Effector memory CD4-positive, alpha-beta T cell (primary cell): Measurements from ENCODE around the gene RAB22A.
A peak's percentile ranks its signal among the peaks of the same experiment; 100 is the strongest.

Experiments
- DNase-seq, 3 donors: peaks; one replicate each; pipeline ENCODE4 v3.0.0-alpha.2; 2020
- H3K27ac ChIP-seq: 2 replicates; pipeline ENCODE4 v1.7.0; 2013; ENCODE audit warnings: mild to moderate bottlenecking, low read length, moderate library complexity; ENCODE audit not compliant: insufficient read depth, poor library complexity, severe bottlenecking
- H3K27me3 ChIP-seq: replicated peaks from 2 replicates; pipeline ENCODE4 v1.7.0; 2013; ENCODE audit warnings: mild to moderate bottlenecking, low read length; ENCODE audit not compliant: insufficient read depth, control insufficient read depth, poor library complexity, severe bottlenecking
- H3K36me3 ChIP-seq: 2 replicates; pipeline ENCODE4 v1.7.0; 2013; ENCODE audit warnings: mild to moderate bottlenecking, low read length, moderate library complexity; ENCODE audit not compliant: control insufficient read depth, insufficient read depth
- H3K4me1 ChIP-seq: 2 replicates; pipeline ENCODE4 v1.7.0; 2013; ENCODE audit warnings: low read length, mild to moderate bottlenecking; ENCODE audit not compliant: control insufficient read depth, insufficient read depth, poor library complexity, severe bottlenecking
- H3K4me3 ChIP-seq: 2 replicates; pipeline ENCODE4 v1.7.0; 2013; ENCODE audit warnings: low read length, low read depth, mild to moderate bottlenecking; ENCODE audit not compliant: insufficient read depth, poor library complexity, severe bottlenecking
- H3K9me3 ChIP-seq: 2 replicates; pipeline ENCODE4 v1.7.0; 2013; ENCODE audit warnings: mild to moderate bottlenecking, low read length, moderate library complexity; ENCODE audit not compliant: control insufficient read depth

Gene RAB22A

DNA sequence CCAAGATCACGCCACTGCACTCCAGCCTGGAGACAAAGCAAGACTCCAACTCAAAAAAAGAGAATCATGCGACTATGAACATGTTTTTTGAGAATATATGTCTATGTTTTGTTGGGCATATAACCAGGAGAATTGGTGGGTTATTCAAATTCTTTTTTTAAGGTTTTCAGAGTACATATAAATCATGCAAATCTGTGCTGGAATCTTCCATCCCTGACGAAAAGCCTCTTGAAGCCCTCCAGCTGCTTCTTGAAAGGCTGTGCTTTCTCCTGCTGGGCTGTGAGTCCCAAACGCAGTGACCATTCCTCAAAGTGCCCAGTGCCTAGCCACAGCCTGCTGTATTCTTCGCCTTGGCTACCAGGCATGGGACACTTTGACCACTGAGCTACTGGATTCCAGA is 9.2 kb upstream of the RAB22A start:
- Histone ChIP-seq H3K4me3 (no peak overlapping the region), H3K36me3 (no peaks in the 10 kb centered on the region), H3K27ac (no peak overlapping the region), H3K4me1 (peaks cover 4% of the 10 kb centered on the region), H3K27me3 (no peaks in the 10 kb centered on the region), H3K9me3 (no peaks in the 10 kb centered on the region)
- DNase-seq: no peak

DNA sequence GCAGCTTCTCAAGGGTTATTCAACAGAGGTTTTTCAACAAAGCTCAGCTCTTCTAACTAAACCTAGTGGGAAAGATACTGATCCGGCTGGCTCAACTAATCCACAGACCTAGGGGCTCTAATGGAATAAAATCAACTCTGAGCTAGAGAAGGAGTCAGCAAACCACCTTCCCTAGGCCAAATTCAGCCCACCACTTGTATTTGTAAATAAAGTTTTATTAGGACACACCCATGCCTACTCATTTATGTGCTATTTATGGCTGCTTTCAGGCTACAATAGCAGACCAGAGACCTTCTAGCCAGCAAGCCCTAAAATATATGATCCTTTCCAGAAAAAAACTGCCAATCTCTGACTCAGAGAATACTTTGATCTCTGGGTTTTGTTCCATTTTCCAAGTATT is 6.0 kb upstream of the RAB22A start:
- no peak overlapping the region for H3K27ac ChIP-seq
- peaks cover 22% of the 10 kb centered on the region for H3K4me1 ChIP-seq
- no peaks in the 10 kb centered on the region for H3K27me3 ChIP-seq
- H3K9me3 ChIP-seq: no peaks in the 10 kb centered on the region
- DNase-seq: no peak
- H3K4me3 ChIP-seq: no peak overlapping the region
- no peaks in the 10 kb centered on the region for H3K36me3 ChIP-seq

DNA sequence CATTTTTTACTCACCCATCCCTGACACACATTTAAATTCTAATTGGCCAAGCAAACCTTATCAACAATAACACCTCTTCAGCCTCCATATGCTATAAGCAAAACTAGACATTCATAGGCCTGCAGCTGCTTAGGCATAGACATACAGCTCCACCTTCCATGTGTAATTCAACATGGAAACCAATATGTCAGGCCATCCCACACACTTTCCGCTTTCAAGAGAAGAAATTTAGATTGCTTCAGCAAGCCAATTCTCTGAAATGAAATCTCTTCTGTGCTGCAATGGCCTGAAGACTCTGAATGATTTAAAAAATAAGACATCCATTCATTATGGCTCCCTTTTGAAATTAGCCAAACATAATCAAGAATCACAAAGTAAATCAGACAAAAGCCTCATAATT is 4.5 kb upstream of the RAB22A start:
- no peaks in the 10 kb centered on the region for H3K36me3 ChIP-seq
- peaks cover 26% of the 10 kb centered on the region for H3K4me1 ChIP-seq
- H3K27me3 ChIP-seq: no peaks in the 10 kb centered on the region
- DNase-seq: no peak
- H3K4me3 ChIP-seq: no peak overlapping the region
- H3K9me3 ChIP-seq: no peaks in the 10 kb centered on the region
- H3K27ac ChIP-seq: no peak overlapping the region

DNA sequence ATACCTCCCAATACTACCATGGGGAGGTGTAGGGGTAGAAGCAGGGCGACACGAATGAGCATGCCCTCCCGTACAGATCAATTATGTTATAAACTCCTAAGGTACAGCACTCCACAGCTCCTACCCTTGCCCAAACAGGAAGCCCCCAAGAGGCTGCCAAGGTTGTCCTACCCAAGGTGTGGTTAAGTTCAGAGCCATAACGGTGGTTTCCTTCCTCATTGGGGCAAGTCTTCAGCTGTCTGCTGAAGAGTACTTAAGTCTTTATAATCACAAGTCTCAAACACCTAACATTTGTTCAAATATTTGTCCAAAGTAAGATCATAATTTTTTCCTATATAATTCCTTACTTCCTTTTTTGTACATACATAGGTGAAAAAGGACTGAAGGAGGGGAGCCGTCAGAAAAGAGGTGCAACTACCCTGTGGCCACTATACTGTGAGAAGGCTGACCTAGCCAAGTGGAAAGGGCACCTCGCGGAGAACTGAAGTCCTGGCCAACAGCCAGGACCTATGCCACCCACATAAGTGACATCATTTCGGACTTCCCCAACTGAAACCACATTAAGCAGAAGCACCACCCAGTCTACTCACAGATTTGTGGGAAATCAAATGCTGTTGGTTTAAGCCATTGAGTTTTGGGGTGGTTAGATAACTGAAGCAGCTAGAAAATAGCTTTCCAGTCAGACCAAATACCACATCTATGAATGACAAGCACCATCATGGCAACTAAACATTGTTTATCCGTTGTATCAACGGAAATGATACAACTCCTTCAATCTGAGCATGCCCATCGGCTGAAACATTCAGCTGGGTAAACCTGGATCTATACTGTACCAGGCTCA is 2.9 kb upstream of the RAB22A start:
- Histone ChIP-seq H3K9me3 (no peaks in the 10 kb centered on the region), H3K27me3 (no peaks in the 10 kb centered on the region), H3K27ac (peak overlapping the region; percentile 94), H3K4me1 (peaks cover 35% of the 10 kb centered on the region), H3K36me3 (no peaks in the 10 kb centered on the region), H3K4me3 (no peak overlapping the region)
- peak; percentile 68 to 73 (median 73) for DNase-seq

DNA sequence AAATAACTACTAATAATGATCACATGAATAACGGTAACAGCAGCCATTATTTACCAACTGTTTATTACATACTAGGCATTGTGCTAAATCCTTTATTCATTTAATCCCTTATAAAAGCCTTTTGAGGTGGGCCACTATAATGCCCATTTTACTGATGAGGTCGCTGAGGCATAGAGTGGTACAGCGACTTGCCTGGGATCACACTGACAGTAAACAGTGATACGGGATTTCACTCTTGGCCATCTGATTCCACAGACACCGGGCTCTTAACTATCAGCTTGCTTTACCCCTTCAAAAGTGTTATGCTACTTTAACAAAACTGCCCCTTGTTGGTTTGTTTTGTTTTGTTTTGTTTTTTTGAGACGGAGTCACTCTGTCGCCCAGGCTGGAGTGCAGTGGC is 2.2 kb upstream of the RAB22A start:
- DNase-seq: no peak
- H3K4me1 ChIP-seq: peaks cover 35% of the 10 kb centered on the region
- H3K4me3 ChIP-seq: no peak overlapping the region
- H3K36me3 ChIP-seq: no peaks in the 10 kb centered on the region
- H3K27ac ChIP-seq: peak overlapping the region; percentile 94
- H3K27me3 ChIP-seq: no peaks in the 10 kb centered on the region
- no peaks in the 10 kb centered on the region for H3K9me3 ChIP-seq

DNA sequence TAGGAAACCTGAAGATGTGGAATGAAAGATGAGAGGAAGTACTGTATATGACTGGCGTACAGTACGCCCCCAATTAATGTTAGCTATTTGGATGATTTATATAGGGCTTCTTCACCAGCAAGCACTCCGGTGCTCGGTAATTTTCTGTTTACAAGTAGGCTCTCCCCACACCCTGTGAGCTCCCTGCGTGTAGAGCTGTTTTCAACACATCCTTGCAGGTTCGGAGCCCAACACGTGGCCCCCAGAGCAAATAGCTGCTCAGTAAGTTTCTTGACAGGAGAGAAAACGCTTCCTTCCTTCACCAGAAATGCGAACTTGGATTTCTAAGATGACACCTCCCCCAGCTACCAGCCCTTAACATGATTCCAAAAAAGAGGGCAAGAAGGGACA is 1.2 kb upstream of the RAB22A start:
- peak overlapping the region; percentile 88 for H3K27ac ChIP-seq
- peaks cover 7% of the 10 kb centered on the region for H3K36me3 ChIP-seq
- H3K4me1 ChIP-seq: peaks cover 35% of the 10 kb centered on the region
- no peaks in the 10 kb centered on the region for H3K27me3 ChIP-seq
- peak overlapping the region; percentile 48 for H3K4me3 ChIP-seq
- DNase-seq: no peak
- H3K9me3 ChIP-seq: no peaks in the 10 kb centered on the region

DNA sequence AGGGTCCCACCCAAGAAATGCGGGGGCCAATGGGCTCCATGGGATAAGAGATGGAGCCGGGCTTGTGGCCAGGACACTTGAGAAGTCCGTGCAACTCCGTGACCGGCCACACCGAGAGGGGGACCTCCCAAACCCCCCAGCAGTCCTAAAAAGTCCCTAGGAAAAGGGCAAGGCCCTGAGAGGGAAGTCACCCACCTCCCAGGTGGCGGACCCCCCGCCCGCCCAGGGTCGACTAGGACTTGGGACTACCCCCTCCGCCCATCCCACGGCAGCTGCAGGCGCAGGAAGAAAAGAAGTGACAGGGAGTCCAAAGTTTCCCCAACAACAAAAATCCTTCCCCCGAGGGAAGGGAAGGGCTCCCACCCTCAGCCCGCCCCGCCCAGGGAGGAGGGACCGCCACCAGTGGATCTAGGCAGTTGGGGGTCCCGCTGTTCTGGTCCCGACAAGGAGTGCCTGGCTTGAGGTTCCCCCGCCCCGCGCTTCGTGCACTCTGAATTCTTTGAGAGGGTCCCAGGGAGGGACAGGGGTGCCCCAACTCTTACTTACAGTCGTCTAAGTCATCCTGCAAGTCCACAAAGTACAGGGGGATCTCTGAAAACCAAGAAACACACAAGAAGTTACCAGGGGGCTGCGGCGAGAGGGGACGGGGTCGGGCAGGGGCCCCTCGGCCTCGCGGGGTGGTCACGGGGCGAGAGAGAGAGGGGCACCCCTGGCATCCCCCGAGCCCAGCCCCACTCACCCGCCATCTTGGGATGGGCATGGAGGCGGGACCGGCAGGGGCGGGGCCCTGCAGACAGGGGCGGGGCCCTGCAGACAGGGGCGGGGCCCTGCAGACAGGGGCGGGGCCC is 611 bp upstream of the RAB22A start:
- H3K4me1 ChIP-seq: peaks cover 35% of the 10 kb centered on the region
- no peaks in the 10 kb centered on the region for H3K27me3 ChIP-seq
- H3K36me3 ChIP-seq: peaks cover 13% of the 10 kb centered on the region
- peak overlapping the region; percentile 48 for H3K4me3 ChIP-seq
- H3K9me3 ChIP-seq: no peaks in the 10 kb centered on the region
- peak in 2 of 3 donors; percentile 57 to 66 for DNase-seq
- peak overlapping the region; percentile 88 for H3K27ac ChIP-seq

DNA sequence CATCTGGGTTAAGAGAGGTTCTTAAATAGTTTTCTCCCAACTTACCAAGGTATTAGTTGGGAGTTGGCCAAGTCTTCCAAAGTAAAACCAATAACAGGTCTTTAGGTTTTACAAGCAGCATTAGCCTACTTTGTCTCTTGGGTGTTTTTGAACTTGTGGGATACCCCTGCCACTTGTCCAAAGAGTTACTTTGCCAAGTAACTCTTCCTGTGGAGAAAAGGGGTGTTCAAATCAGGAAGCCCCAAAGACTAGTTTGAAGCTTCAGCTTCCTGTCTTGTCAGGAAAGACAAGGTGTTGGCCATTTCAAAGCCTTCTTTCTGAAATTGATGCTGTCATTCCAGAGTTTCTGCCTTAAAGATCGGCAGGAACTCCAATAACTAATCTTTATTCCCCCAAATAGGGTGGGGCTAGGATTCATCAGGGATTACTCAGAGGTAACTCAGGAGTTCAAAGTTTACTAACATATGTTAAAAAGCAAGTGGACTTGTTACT is 822 bp downstream of the RAB22A start:
- Histone ChIP-seq H3K27me3 (no peaks in the 10 kb centered on the region), H3K4me1 (peaks cover 33% of the 10 kb centered on the region), H3K27ac (peak overlapping the region; percentile 95), H3K4me3 (peak overlapping the region; percentile 89), H3K9me3 (no peaks in the 10 kb centered on the region), H3K36me3 (peaks cover 23% of the 10 kb centered on the region)
- no peak for DNase-seq

DNA sequence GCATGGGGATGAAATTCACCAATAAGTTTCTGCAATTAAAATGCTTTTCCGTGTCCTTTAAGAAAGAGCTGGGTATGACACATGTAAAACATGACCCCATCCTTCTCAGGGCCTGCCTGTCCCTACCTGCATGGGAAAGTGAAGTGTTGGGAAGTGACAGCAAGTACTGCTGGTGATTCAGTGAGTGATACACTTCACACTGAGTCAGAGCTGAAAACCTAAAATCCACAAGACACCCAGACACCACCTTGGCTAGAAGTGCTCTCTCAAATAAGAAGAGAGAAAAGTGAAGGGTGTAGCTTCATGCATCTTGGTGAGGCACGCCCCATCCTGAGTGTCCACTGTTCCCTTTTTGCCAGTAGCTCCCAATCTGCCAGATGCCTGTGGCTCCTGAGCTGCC is 3.3 kb downstream of the RAB22A start:
- DNase-seq: no peak
- Histone ChIP-seq H3K4me1 (peaks cover 20% of the 10 kb centered on the region), H3K36me3 (peaks cover 32% of the 10 kb centered on the region), H3K27me3 (no peaks in the 10 kb centered on the region), H3K27ac (no peak overlapping the region), H3K9me3 (no peaks in the 10 kb centered on the region), H3K4me3 (no peak overlapping the region)

DNA sequence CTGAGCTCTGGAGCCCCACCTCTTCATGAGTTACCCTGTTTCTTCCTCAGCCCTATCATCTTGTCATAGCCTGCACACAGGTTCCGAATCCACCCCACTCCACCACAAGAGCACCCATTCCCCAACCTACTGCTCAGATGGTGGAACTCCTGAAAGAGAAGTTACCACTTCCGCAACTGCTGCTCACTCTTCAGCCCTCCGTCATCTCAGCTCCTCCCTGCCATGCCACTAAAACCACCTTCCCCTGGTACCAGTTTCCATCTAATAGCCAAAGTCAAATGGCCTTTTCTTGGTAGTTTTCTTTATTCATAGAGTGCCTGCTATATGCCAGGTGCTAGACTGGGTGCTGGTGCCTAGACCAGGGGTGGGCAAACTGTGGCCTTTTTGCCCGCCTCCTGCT is 3.9 kb downstream of the RAB22A start:
- Histone ChIP-seq H3K4me3 (no peak overlapping the region), H3K27me3 (no peaks in the 10 kb centered on the region), H3K36me3 (peaks cover 32% of the 10 kb centered on the region), H3K27ac (no peak overlapping the region), H3K9me3 (no peaks in the 10 kb centered on the region), H3K4me1 (peaks cover 15% of the 10 kb centered on the region)
- no peak for DNase-seq
